Activated T-helper 1 cell treated with anti-CD3 and anti-CD28 coated beads, Interleukin-12 subunit alpha, Interleukin-12 subunit beta, Interleukin-2, Interleukin-4 antibody, amounts not matched to agents 30 ng/mL and 10 ng/mL and 1 ng/mL, durations not matched to agents 14 hours and 24 hours and 36 hours (primary cell): Measurements from ENCODE around the gene TTC39A. TPM values are rescaled to one million over a fixed set of nuclear protein-coding genes. Genes with fewer than 3 reads are reported as not detected.

ENCODE experiments used
- DNase-seq: peaks from one replicate; pipeline ENCODE4 v3.0.0; 2021; ENCODE audit warnings: low spot score
- H3K27ac Mint-ChIP-seq: one replicate; pipeline ENCODE4 v1.8.0; 2021; ENCODE audit warnings: mild to moderate bottlenecking, mixed read lengths
- H3K27me3 Mint-ChIP-seq: one replicate; pipeline ENCODE4 v1.8.0; 2022; ENCODE audit warnings: mild to moderate bottlenecking, moderate library complexity, mixed read lengths; ENCODE audit not compliant: insufficient read depth
- H3K36me3 Mint-ChIP-seq: one replicate; pipeline ENCODE4 v1.8.0; 2021; ENCODE audit warnings: low read depth, mixed read lengths
- H3K4me1 Mint-ChIP-seq: one replicate; pipeline ENCODE4 v1.8.0; 2021; ENCODE audit warnings: low read depth, mixed read lengths
- H3K4me3 Mint-ChIP-seq: one replicate; pipeline ENCODE4 v1.8.0; 2021; ENCODE audit warnings: mild to moderate bottlenecking, moderate library complexity, mixed read lengths
- H3K9me3 Mint-ChIP-seq: one replicate; pipeline ENCODE4 v1.8.0; 2021; ENCODE audit warnings: mixed read lengths
- intact Hi-C: fragments of 100-400 bp; cut with micrococcal nuclease; formaldehyde crosslinking; loops from one replicate; pipeline ENCODE4 v1.15.1; 2024
- total RNA-seq: library from RNA; stranded (reverse); gene quantifications from 2 replicates; pipeline ENCODE4 v1.2.3, GENCODE V29; 2022

TTC39A gene
- total RNA-seq, 1 donor from 2014 or later = not detected

GRCh38 chr1:51297401-51298321 is 32.7 kb downstream of the TTC39A start:
- intact Hi-C loops = loop anchor here (1.0 to 10.0 kb wide), 5 partner anchors 61 to 425 kb away; partner anchors contain the start of genes CDKN2C and RNF11
- H3K27me3 Mint-ChIP-seq = peaks cover under 1% of the 10 kb centered on the region

DNA sequence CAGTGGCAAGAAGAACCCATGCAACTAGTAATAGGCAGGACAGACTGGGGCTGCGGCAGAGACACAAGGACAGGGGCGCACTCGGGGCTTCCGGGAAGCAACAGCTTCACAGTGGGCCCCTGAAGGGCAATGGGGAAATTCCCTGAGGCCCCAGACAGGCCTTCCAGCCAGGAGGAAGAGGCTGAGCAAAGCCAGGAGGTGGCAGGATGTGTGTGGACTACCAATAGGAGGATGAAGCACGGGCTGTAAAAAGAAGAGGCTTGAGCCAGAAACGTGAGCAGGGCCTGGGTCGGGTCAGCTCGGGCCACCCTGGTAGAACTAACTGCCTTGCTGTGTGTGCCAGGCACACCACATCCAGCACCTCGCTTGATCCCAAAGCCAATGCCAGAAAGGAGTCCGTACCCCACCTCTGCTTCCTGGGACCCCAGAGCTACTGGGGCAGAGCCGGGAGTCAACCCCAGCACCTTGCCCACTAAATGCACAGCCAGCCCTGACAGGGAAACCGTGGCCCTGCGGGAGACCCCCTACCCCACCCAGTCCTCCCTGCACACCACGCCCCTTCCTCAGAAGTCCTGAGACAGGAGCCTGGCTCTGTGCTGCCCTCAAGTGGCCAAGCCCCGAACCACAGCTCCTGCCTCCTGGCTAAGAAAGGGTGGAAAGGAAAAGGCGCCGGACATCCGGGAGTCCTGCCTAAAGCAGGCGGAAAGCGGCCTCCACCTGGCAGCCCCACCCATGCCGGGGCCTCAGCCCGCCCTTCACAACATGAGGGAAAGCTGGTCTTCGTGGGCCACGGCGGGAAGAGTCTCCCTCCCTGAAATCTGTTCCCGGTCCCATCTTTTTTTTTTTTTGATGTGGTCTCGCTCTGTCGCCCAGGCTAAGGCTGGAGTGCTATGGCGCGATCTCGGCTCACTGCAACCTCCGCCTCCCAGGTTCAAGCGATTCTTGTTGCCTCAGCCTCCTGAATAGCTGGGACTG is 33.7 kb downstream of the TTC39A start:
- intact Hi-C loops = loop anchor here (1.0 to 10.0 kb wide), 5 partner anchors 60 to 424 kb away; partner anchors contain the start of genes CDKN2C and RNF11
- peaks cover 2% of the 10 kb centered on the region for H3K27me3 Mint-ChIP-seq
- H3K9me3 Mint-ChIP-seq = no peaks in the 10 kb centered on the region
- peak; percentile 69 for DNase-seq
- peak overlapping the region; percentile 76 for H3K27ac Mint-ChIP-seq
- peak overlapping the region; percentile 69 for H3K4me3 Mint-ChIP-seq
- H3K4me1 Mint-ChIP-seq = peaks cover 17% of the 10 kb centered on the region
- H3K36me3 Mint-ChIP-seq = no peaks in the 10 kb centered on the region

More at GRCh38 chr1:51297401-51298321, 32.7 kb downstream of the TTC39A start:
- DNase-seq = no peak
- Mint-ChIP-seq H3K4me3 (peak overlapping the region; percentile 57), H3K4me1 (peaks cover 17% of the 10 kb centered on the region), H3K27ac (peak overlapping the region; percentile 18), H3K36me3 (no peaks in the 10 kb centered on the region), H3K9me3 (no peaks in the 10 kb centered on the region)

DNA sequence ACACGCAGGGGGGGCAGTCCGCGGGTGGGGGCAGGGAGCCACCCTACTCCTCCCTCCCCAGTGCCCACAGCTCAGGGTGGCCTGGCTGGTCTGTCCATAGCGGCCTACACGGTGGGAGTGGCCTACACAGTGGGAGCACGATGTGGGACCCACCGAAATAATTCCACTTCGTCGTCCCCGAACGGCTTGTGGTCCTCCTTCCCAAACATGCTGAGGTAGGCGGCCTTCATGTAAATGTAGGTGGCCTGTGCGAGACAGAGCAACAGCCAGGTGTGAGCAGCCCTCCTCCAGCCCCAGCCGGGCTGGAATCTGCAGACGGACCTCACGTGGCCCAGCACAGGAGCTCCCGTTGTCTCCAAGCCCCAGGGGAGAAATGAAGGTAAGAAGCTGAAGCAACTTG is 34.4 kb downstream of the TTC39A start:
- DNase-seq = no peak
- Mint-ChIP-seq H3K27me3 (peaks cover 2% of the 10 kb centered on the region), H3K4me1 (peaks cover 17% of the 10 kb centered on the region), H3K27ac (no peak overlapping the region), H3K4me3 (no peak overlapping the region), H3K9me3 (no peaks in the 10 kb centered on the region), H3K36me3 (no peaks in the 10 kb centered on the region)
- intact Hi-C loops = loop anchor here (2.0 to 10.0 kb wide), 4 partner anchors 59 to 423 kb away; partner anchors contain the start of genes CDKN2C and RNF11

DNA sequence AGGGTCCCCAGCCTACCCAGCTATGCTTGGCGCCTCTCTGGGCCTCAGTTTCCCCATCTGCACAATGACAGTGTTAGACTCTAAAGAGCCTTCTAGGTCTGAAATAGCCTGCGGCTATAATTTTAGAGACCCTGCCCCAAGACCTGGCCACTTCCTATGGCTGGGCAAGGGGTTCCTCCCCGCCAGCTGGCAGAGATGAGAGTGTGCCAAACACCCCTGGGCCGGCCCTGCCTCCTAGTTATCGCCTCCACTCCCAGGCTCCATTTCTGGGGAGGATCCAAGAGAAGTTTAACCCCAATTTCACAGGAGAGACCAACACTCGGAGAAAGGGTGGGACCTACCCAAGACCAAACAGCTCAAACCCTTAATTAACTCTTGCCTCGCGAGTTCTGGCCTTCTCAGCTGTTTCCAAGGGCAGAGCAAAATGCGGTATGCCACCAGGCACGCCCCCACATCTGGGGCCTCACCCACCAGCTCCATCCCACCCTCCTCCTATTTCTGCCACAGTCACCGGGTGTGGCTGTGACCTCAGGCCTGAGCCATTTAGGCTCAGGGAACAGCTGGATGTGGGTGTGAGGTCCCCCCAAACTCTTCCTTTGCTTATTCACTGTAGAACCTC is 35.7 kb downstream of the TTC39A start:
- no peaks in the 10 kb centered on the region for H3K36me3 Mint-ChIP-seq
- peaks cover 17% of the 10 kb centered on the region for H3K4me1 Mint-ChIP-seq
- no peak overlapping the region for H3K27ac Mint-ChIP-seq
- H3K27me3 Mint-ChIP-seq = peaks cover 2% of the 10 kb centered on the region
- no peaks in the 10 kb centered on the region for H3K9me3 Mint-ChIP-seq
- DNase-seq = no peak
- H3K4me3 Mint-ChIP-seq = no peak overlapping the region
- intact Hi-C loops = loop anchor here (5.0 to 10.0 kb wide), 2 partner anchors 77 to 320 kb away; partner anchors contain the start of gene CDKN2C

DNA sequence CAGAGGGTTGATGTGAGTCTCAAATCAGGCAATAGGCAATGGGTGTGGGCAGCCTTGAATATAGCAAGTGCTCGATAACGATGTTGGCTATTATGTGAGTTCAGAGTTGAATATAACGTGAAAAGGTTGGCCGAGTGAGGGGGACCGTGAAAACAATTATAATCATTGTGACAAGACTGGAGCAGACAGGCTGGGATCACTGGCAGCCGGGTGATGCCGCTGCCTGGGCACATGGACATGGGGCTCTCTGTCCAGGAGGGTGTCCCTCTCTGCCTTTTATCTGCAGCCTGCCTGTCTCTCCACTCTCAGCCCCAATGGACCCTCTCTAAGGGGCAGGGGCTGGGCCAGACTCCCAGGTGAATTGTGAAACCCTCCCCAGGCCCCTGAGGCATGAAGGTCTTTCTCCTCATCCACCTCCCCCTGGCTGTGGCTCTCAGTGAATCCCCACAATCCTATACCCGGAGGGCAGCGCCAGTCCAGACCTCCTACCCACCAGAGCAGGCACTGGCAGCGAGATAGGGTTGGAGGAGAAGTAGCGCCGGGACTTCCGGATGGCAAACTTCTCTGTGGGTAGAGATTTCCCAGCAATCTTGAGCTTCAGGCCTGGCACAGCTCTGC is 36.4 kb downstream of the TTC39A start:
- intact Hi-C loops = loop anchor here (10.0 kb wide), 1 partner anchor 319 kb away; the partner anchor contains the start of gene CDKN2C
- Mint-ChIP-seq H3K4me3 (no peak overlapping the region), H3K36me3 (no peaks in the 10 kb centered on the region), H3K27ac (no peak overlapping the region), H3K9me3 (no peaks in the 10 kb centered on the region), H3K27me3 (peaks cover 4% of the 10 kb centered on the region), H3K4me1 (peaks cover 17% of the 10 kb centered on the region)
- no peak for DNase-seq

DNA sequence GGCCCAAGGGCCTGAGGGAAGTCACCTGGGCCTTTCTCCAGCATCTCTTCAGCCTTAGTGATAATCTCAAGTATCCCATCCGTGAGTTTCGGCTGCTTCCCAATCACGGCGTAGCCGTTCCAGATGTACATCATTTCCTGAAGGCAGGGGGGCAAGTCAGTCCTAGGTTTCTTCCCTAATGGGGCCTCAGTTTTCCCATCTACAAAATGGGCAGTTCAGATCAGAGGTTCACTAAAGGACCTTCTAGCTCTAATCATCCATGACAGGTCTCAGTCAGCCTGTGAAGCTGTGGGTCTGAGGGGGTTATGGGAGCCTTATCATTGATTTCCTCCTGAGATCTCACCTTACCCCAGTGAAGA is 39.9 kb downstream of the TTC39A start:
- H3K36me3 Mint-ChIP-seq = no peaks in the 10 kb centered on the region
- no peak overlapping the region for H3K27ac Mint-ChIP-seq
- peaks cover 4% of the 10 kb centered on the region for H3K27me3 Mint-ChIP-seq
- no peaks in the 10 kb centered on the region for H3K9me3 Mint-ChIP-seq
- H3K4me1 Mint-ChIP-seq = peaks cover 11% of the 10 kb centered on the region
- H3K4me3 Mint-ChIP-seq = no peak overlapping the region
- intact Hi-C loops = loop anchor here (10.0 kb wide), 1 partner anchor 316 kb away; the partner anchor contains the start of gene CDKN2C
- no peak for DNase-seq

- DNase-seq = no peak
- Mint-ChIP-seq H3K27ac (no peak overlapping the region), H3K4me3 (no peak overlapping the region), H3K4me1 (peaks cover 11% of the 10 kb centered on the region), H3K27me3 (peaks cover 4% of the 10 kb centered on the region), H3K36me3 (no peaks in the 10 kb centered on the region), H3K9me3 (no peaks in the 10 kb centered on the region)
- intact Hi-C loops = loop anchor here (10.0 kb wide), 1 partner anchor 315 kb away; the partner anchor contains the start of gene CDKN2C
Measured at GRCh38 chr1:51289676-51290488, 40.5 kb downstream of the TTC39A start.

DNA sequence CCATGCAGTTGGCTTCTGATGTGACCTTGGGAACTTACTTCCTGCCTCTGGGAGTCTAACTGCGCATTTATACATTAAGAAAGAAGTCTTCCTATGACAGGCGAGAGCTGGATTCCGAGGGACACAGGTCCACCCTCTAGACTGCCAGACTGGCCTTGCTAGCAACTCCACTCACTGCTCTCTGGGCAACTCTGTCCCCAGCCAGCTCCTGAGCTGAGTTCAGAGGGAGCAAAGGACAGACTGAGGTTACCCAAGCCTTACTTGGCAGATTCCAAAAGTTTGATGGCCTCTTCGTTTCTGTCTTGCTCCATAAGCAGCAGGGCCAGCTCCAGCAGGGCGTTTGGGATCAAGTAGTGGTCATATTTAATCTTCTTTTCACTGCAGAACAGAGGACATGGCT is 41.8 kb downstream of the TTC39A start:
- peaks cover 19% of the 10 kb centered on the region for H3K4me1 Mint-ChIP-seq
- intact Hi-C loops = no loop called here
- H3K36me3 Mint-ChIP-seq = no peaks in the 10 kb centered on the region
- no peak for DNase-seq
- H3K27ac Mint-ChIP-seq = no peak overlapping the region
- peaks cover 4% of the 10 kb centered on the region for H3K27me3 Mint-ChIP-seq
- H3K4me3 Mint-ChIP-seq = no peak overlapping the region
- no peaks in the 10 kb centered on the region for H3K9me3 Mint-ChIP-seq

DNA sequence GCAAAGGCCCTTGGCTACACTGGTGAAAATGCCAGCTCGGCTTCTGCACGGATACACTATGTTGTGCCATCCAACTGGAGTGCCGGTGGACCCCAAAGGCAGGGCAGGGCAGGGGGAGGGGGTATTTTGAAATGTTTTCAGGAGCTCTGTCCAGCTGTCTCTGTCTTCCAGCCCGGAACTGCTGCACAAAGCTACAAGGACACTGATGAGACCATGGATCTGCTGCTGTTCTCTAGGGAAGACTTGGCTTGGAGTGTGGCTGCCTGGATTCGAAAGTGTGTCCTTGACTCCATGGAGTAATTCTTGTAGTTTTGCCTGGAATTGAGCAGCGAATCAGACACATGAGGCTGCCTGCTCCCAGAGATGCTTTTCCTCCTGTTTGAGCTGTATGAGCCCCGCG is 42.4 kb downstream of the TTC39A start:
- Mint-ChIP-seq H3K27ac (no peak overlapping the region), H3K27me3 (peaks cover 4% of the 10 kb centered on the region), H3K4me1 (peaks cover 21% of the 10 kb centered on the region), H3K9me3 (no peaks in the 10 kb centered on the region), H3K36me3 (no peaks in the 10 kb centered on the region), H3K4me3 (no peak overlapping the region)
- intact Hi-C loops = no loop called here
- DNase-seq = no peak

DNA sequence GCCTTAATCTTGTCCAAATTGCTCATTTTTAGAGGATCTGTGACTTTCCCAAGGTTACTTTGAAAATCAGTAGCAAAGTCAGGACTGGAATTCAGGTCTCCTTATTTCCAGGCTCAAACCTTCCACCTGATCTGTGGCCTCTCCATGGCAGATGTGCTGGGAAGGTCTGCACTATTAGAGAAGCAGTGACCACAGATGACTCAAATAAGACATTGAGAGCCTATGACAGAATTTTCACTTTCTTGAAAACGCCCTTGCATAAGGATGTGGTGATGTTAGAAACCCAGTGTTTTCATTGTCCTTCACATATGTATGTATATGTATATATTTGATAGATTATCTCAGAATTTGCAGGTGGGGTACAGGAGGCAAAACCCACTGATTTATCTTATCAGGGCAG is 45.3 kb downstream of the TTC39A start:
- DNase-seq = no peak
- Mint-ChIP-seq H3K4me3 (no peak overlapping the region), H3K27me3 (peaks cover 4% of the 10 kb centered on the region), H3K27ac (peak overlapping the region; percentile 10), H3K36me3 (no peaks in the 10 kb centered on the region), H3K9me3 (no peaks in the 10 kb centered on the region), H3K4me1 (peaks cover 24% of the 10 kb centered on the region)
- intact Hi-C loops = no loop called here

GRCh38 chr1:51284487-51284954 is 45.8 kb downstream of the TTC39A start:
- Mint-ChIP-seq H3K4me3 (no peak overlapping the region), H3K4me1 (peaks cover 24% of the 10 kb centered on the region), H3K27ac (peak overlapping the region; percentile 10), H3K9me3 (no peaks in the 10 kb centered on the region), H3K27me3 (peaks cover 4% of the 10 kb centered on the region), H3K36me3 (no peaks in the 10 kb centered on the region)
- intact Hi-C loops = loop anchor here (5.0 kb wide), 1 partner anchor 47 kb away; the partner anchor contains the start of gene RNF11
- DNase-seq = no peak
